Progenitor cell of endocrine pancreas (in vitro differentiated cells): ENCODE data around the gene MRPL43. TPM values are rescaled to one million over a fixed set of nuclear protein-coding genes. Genes with fewer than 3 reads are reported as not detected.

Experiments
- DNase-seq: peaks from one replicate; pipeline ENCODE4 v3.0.0; 2021; ENCODE audit warnings: low spot score; ENCODE audit not compliant: unreplicated experiment
- H3K27ac Mint-ChIP-seq: 2 replicates; pipeline ENCODE4 v1.8.0; 2021; ENCODE audit warnings: mild to moderate bottlenecking, moderate library complexity, mixed read lengths
- H3K27me3 Mint-ChIP-seq: 2 replicates; pipeline ENCODE4 v1.8.0; 2021; ENCODE audit warnings: mixed read lengths
- H3K36me3 Mint-ChIP-seq: 2 replicates; pipeline ENCODE4 v1.8.0; 2022; ENCODE audit warnings: mixed read lengths; ENCODE audit not compliant: insufficient read depth
- H3K4me1 Mint-ChIP-seq: 2 replicates; pipeline ENCODE4 v1.8.0; 2021; ENCODE audit warnings: low read depth, mixed read lengths
- H3K4me3 Mint-ChIP-seq: 2 replicates; pipeline ENCODE4 v1.8.0; 2021; ENCODE audit warnings: low read depth, mild to moderate bottlenecking, moderate library complexity, mixed read lengths
- H3K9me3 Mint-ChIP-seq: 2 replicates; pipeline ENCODE4 v1.8.0; 2021; ENCODE audit warnings: low read depth, mixed read lengths
- total RNA-seq: library from RNA; stranded (reverse); gene quantifications from 2 replicates; pipeline ENCODE4 v1.2.1, GENCODE V29; 2021
- TF ChIP-seq, protein P1 (sequence below): fragments of 200-600 bp; sonication (generic); IDR thresholded peaks from one replicate; pipeline ENCODE4 v1.5.0; 2021; ENCODE audit warnings: antibody characterized with exemption, mild to moderate bottlenecking; ENCODE audit not compliant: unreplicated experiment

Gene MRPL43
- total RNA-seq, 1 donor from 2014 or later = 70.7 TPM

DNA sequence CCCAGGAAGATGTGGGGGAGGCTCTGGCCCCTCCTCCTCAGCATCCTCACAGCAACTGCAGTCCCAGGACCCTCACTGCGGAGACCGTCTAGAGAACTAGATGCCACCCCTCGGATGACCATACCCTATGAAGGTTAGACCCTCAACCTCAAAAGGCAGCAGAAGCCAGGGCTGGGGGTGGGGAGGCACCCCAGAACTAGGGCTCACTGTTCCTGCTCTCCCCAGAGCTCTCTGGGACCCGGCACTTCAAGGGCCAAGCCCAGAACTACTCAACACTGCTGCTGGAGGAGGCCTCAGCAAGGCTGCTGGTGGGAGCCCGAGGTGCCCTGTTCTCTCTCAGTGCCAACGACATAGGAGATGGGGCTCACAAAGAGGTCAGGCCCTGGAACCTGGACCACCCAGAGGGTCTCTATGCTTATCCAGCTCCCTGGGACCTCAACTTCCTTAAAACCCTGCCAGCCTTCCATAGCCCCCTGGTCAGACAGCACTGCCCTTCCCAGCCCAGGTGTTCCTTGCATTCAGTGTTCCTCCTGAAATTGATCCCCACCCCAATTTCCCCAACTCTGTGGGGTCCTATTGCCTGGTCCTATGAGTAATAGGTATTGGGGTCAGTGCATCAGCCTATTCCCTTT lies 14.3 kb downstream of the MRPL43 start:
- no peaks in the 10 kb centered on the region for H3K9me3 Mint-ChIP-seq
- H3K27me3 Mint-ChIP-seq = no peaks in the 10 kb centered on the region
- DNase-seq = no peak
- H3K4me3 Mint-ChIP-seq = no peak overlapping the region
- H3K36me3 Mint-ChIP-seq = peaks cover 9% of the 10 kb centered on the region
- TF ChIP-seq, protein P1, sequence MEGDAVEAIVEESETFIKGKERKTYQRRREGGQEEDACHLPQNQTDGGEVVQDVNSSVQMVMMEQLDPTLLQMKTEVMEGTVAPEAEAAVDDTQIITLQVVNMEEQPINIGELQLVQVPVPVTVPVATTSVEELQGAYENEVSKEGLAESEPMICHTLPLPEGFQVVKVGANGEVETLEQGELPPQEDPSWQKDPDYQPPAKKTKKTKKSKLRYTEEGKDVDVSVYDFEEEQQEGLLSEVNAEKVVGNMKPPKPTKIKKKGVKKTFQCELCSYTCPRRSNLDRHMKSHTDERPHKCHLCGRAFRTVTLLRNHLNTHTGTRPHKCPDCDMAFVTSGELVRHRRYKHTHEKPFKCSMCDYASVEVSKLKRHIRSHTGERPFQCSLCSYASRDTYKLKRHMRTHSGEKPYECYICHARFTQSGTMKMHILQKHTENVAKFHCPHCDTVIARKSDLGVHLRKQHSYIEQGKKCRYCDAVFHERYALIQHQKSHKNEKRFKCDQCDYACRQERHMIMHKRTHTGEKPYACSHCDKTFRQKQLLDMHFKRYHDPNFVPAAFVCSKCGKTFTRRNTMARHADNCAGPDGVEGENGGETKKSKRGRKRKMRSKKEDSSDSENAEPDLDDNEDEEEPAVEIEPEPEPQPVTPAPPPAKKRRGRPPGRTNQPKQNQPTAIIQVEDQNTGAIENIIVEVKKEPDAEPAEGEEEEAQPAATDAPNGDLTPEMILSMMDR = no peak
- H3K4me1 Mint-ChIP-seq = peaks cover 34% of the 10 kb centered on the region
- H3K27ac Mint-ChIP-seq = no peak overlapping the region

DNA sequence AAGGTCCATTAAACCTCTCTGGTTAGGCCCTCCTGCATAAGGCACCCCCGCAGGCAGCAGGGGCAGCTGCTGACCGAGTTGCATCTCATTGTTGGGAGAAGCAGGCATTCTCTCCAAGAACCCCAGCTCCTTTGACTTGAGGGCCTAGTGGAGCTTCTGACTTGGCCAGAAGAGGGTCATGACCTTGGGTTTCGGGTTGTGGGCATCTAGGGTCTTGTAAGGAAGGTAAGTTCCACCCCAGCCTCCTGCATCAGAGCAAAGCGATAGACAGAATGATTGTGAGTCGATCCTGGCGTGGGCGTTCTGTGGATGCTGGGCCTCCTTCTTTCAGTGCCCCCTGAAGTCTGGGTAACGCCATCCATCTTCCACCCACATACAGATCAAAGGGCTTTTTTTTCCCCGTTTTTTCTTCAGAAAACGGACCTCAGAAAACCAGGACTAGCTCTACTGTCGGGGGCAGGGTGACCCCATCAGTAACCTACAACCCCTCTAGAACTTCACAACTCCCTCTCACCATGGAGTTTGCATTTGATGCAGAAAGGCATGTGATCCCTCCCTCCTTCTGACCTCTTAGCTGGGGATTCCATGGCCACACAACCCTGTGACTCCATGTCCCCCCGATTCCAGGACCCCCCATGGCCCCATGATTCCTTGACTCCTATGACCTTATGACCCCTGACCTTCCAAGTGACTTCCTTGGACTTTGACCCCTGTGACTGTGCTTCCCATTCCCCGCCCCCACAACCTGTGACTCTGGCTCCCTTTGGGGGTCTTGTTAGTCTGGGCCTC lies 15.0 kb downstream of the MRPL43 start:
- Mint-ChIP-seq H3K9me3 (no peaks in the 10 kb centered on the region), H3K36me3 (peaks cover 9% of the 10 kb centered on the region), H3K27me3 (no peaks in the 10 kb centered on the region), H3K4me1 (peaks cover 34% of the 10 kb centered on the region), H3K4me3 (no peak overlapping the region), H3K27ac (no peak overlapping the region)
- TF ChIP-seq, protein P1 = no peak
- peak; percentile 3 for DNase-seq

DNA sequence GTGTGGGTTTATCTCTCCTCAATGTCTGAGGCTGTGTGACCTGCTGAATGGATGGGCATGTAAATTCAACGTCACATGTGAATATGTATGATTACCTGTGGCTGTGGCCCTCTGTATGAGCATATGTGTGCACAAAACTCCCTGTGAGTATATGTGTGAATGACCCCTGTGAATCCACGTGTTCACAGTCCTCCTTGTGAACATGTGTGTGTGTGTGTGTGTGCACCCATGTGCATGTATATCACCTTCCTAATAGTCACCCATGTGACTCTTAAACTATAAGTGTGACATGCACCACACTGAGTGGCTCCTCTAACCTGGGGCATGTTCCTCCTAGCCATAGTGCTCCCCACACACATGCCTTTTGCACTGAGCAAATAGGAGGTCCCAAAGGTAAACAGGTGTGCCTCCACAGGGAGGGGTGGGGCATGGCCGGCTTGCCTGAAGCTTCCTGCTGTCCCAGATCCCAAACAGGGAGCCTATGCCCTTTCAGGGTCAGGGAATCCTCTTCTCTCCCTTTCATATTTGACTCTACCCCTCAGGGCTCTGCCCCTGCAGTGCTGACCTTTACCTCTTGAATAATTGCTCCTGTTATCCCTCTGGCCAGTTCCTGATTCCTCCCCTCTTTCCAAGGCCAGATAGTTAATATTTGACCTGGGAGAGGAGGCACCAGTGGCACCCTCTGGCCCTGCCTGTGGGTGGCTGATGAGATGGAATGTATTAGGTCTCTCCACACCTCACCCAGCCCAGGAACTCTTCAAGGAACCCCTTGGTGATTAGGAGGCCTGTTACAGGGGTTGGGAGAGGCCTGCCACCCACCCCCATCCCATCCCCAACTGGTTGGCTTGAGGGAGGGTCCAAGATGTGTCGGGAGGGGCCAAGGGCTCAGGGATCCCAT lies 16.1 kb downstream of the MRPL43 start:
- peaks cover 3% of the 10 kb centered on the region for H3K36me3 Mint-ChIP-seq
- peak overlapping the region; percentile 79 for H3K4me3 Mint-ChIP-seq
- no peaks in the 10 kb centered on the region for H3K27me3 Mint-ChIP-seq
- peak; percentile 12 for DNase-seq
- H3K27ac Mint-ChIP-seq = peak overlapping the region; percentile 95
- peaks cover 31% of the 10 kb centered on the region for H3K4me1 Mint-ChIP-seq
- H3K9me3 Mint-ChIP-seq = no peaks in the 10 kb centered on the region
- TF ChIP-seq, protein P1 = no peak

DNA sequence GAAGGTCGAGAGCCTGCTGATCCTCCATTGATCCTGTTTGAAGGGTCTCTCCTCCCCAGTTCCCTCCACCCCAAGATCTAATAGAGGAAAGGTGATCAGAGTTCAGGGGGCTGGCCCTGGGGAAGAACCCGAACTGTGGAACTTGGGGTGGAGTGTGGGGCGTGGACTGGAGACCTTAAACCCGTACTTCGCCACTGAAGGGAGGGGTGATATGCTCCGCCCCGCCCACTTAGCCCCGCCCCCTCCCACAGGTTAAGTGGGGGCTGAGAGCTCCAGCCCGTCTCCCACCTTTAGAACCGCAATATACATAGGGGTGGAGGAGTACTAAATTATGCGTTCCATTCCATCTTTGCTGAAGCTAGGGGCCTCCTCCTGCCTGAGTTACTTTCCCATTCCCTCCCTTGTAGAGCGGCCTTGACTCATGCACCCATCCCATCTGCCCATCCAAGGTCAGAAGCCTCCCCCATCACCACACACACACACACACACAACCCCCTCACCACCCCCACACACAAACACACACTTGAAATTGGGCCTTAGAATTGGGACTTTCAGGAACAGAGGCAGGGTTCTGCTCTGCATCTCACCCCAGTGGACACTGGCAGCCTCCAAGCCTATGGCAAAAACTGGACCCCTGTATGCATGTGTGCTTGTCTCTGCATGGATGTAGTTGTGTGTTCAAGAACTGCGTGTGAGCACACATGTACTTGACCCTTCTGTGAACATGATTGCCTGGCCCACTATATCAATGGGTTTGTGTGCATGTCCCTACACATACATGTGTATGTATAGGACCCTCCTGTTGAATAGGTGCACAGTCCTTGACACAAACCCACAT lies 17.0 kb downstream of the MRPL43 start:
- TF ChIP-seq, protein P1 = no peak
- Mint-ChIP-seq H3K4me3 (peak overlapping the region; percentile 79), H3K27me3 (no peaks in the 10 kb centered on the region), H3K9me3 (no peaks in the 10 kb centered on the region), H3K27ac (peak overlapping the region; percentile 95), H3K4me1 (peaks cover 31% of the 10 kb centered on the region), H3K36me3 (peaks cover 3% of the 10 kb centered on the region)
- no peak for DNase-seq
